Endothelial cell of umbilical vein (primary cell): ENCODE data around the gene IL16.

Source experiments
- CTCF ChIP-seq, 2 donors: IDR thresholded peaks; 1 replicate in 1 of 2; 2 replicates in 1 of 2; pipeline ENCODE4 v1.5.1; 2011; ENCODE audit warnings: low read length in 2 of 2, mild to moderate bottlenecking in 2 of 2, moderate library complexity in 2 of 2, control low read depth in 1 of 2, inconsistent platforms in 1 of 2, low read depth in 1 of 2; ENCODE audit not compliant: insufficient read depth in 1 of 2; ENCODE audit errors: extremely low read depth in 1 of 2
- JUN ChIP-seq: IDR thresholded peaks from 2 replicates; pipeline ENCODE4 v1.6.1; 2011; ENCODE audit warnings: borderline replicate concordance, low read depth; ENCODE audit not compliant: insufficient read length, insufficient read depth

GRCh38 chr15:81274255-81274654, 77.6 kb downstream of the IL16 start:
- TF ChIP-seq CTCF (IDR thresholded peaks at IDR 0.05; ENCODE audit: extremely low read depth in 1 of 2, insufficient read depth in 1 of 2, low read depth in 1 of 2, low read length in 2 of 2): no peak
- TF ChIP-seq JUN: no peak
